Esophagus squamous epithelium (tissue), 4 donors: Measurements from ENCODE around the gene E4F1.

Experiments used
- CTCF ChIP-seq, 6 experiments: fragments of 450-650 bp in 4 of 6; fragments of 200-600 bp in 2 of 6; sonication (generic) in 2 of 6; IDR thresholded peaks; one replicate each; pipeline ENCODE4 v1.5.1; 2016 to 2019; ENCODE audit warnings: antibody characterized with exemption in 6 of 6, mild to moderate bottlenecking in 4 of 6, moderate library complexity in 4 of 6
- POLR2A ChIP-seq, 4 donors: fragments of 450-650 bp; IDR thresholded peaks; one replicate each; pipeline ENCODE4 v1.6.1; 2017; ENCODE audit warnings: antibody characterized with exemption in 4 of 4, mild to moderate bottlenecking in 4 of 4, moderate library complexity in 3 of 4

GRCh38 chr16:2194852-2195321 lies 28.5 kb upstream of the E4F1 start:
- TF ChIP-seq CTCF (IDR thresholded peaks at IDR 0.05) (peak; percentile 41 to 65 (median 48)), POLR2A (IDR thresholded peaks at IDR 0.05) (no peak)
